CD8-positive, alpha-beta memory T cell (primary cell): ENCODE measurements around the gene CRK. TPM values are rescaled to one million over a fixed set of nuclear protein-coding genes. Genes with fewer than 3 reads are reported as not detected.
"Not testable (repeated sequence)": the region's sequence is repeated elsewhere in the genome, so short reads cannot be mapped to it uniquely, and the experiment has no call there.

Experiments used
- CTCF ChIA-PET: fragments of 350-600 bp; sonication (Branson Sonifier 250); formaldehyde crosslinking; loops from one replicate; lab custom pipeline; 2021; ENCODE audit warnings: antibody characterized with exemption; lab: Charles Lee
- POLR2A ChIA-PET: fragments of 350-600 bp; sonication (Branson Sonifier 250); formaldehyde crosslinking; loops from one replicate; lab custom pipeline; 2021; ENCODE audit warnings: antibody characterized with exemption; lab: Charles Lee
- DNase-seq, 5 donors: peaks; one replicate each; pipeline versions ENCODE4 v3.0.0 to v3.0.0-alpha.2; 2020 to 2022; ENCODE audit warnings: mixed read lengths in 1 of 5
- H3K27ac ChIP-seq: one replicate; pipeline ENCODE4 v1.7.0; 2013; ENCODE audit warnings: low read depth, mild to moderate bottlenecking, low read length, moderate library complexity
- H3K27me3 ChIP-seq: 2 replicates; pipeline ENCODE4 v1.7.0; 2013; ENCODE audit warnings: low read length, mild to moderate bottlenecking; ENCODE audit not compliant: insufficient read depth, poor library complexity, severe bottlenecking
- H3K36me3 ChIP-seq: 2 replicates; pipeline ENCODE4 v1.7.0; 2013; ENCODE audit warnings: mild to moderate bottlenecking, low read length, moderate library complexity; ENCODE audit not compliant: insufficient read depth
- H3K4me1 ChIP-seq: 2 replicates; pipeline ENCODE4 v1.7.0; 2013; ENCODE audit warnings: mild to moderate bottlenecking, low read length, moderate library complexity; ENCODE audit not compliant: insufficient read depth
- H3K4me3 ChIP-seq: 2 replicates; pipeline ENCODE4 v1.7.0; 2013; ENCODE audit warnings: mild to moderate bottlenecking, low read length
- H3K9me3 ChIP-seq: 2 replicates; pipeline ENCODE4 v1.7.0; 2013; ENCODE audit warnings: mild to moderate bottlenecking, low read length
- H3K27ac Mint-ChIP-seq, 8 donors: one replicate each; pipeline ENCODE4 v1.8.0; 2020 to 2021; ENCODE audit warnings: mixed read lengths in 8 of 8, mild to moderate bottlenecking in 6 of 8, inconsistent platforms in 3 of 8, moderate library complexity in 3 of 8
- H3K27me3 Mint-ChIP-seq, 2 donors: one replicate each; pipeline ENCODE4 v1.8.0; 2020 to 2021; ENCODE audit warnings: mixed read lengths in 2 of 2, mild to moderate bottlenecking in 1 of 2, moderate library complexity in 1 of 2
- H3K36me3 Mint-ChIP-seq, 3 donors: one replicate each; pipeline ENCODE4 v1.8.0; 2020 to 2021; ENCODE audit warnings: mixed read lengths in 3 of 3, inconsistent platforms in 1 of 3, mild to moderate bottlenecking in 1 of 3
- H3K4me1 Mint-ChIP-seq, 3 donors: one replicate each; pipeline ENCODE4 v1.8.0; 2020 to 2021; ENCODE audit warnings: mixed read lengths in 3 of 3, inconsistent platforms in 1 of 3, mild to moderate bottlenecking in 1 of 3
- H3K4me3 Mint-ChIP-seq, 7 donors: one replicate each; pipeline ENCODE4 v1.8.0; 2020 to 2021; ENCODE audit warnings: mixed read lengths in 7 of 7, mild to moderate bottlenecking in 6 of 7, moderate library complexity in 4 of 7, inconsistent platforms in 2 of 7
- H3K9me3 Mint-ChIP-seq, 5 donors: one replicate each; pipeline ENCODE4 v1.8.0; 2020 to 2022; ENCODE audit warnings: mixed read lengths in 5 of 5, mild to moderate bottlenecking in 3 of 5, moderate library complexity in 2 of 5, inconsistent platforms in 1 of 5
- polyA plus RNA-seq: library from polyadenylated mRNA; unstranded; fragments of 300-500 nt; fragmentation: Illumina TruSeq; gene quantifications from one replicate; pipeline ENCODE4 v1.2.3, GENCODE V29; 2021
- total RNA-seq, 2 experiments: library from RNA; stranded (reverse); gene quantifications; one replicate each; pipeline ENCODE4 v1.2.3, GENCODE V29; 2021

CRK gene
- total and polyA plus RNA-seq, 3 experiments from 2014 or later, result 24.6 to 28.8 (median 25.3) TPM

GRCh38 chr17:1398931-1399678 lies 56.9 kb downstream of the CRK start:
- peaks cover 0 to 3% (median 0%) of the 10 kb centered on the region in 5 donors for H3K9me3 Mint-ChIP-seq
- ChIA-PET CTCF (interaction anchor here (1.1 to 2.2 kb wide), 4 partner anchors 7 to 117 kb away, joined by 3 to 7 read pairs (median 5); partner anchors contain the start of gene INPP5K), POLR2A (interaction anchor here (0.5 to 2.1 kb wide), 5 partner anchors 34 to 117 kb away, joined by 3 to 16 read pairs (median 4); partner anchors contain the start of genes CRK and INPP5K)
- H3K36me3 Mint-ChIP-seq, result peaks cover 0 to 29% (median 2%) of the 10 kb centered on the region in 3 donors
- peak overlapping the region; percentile 98 for H3K4me3 ChIP-seq
- no peaks in the 10 kb centered on the region for H3K27me3 ChIP-seq
- H3K9me3 ChIP-seq, result no peaks in the 10 kb centered on the region
- H3K36me3 ChIP-seq, result no peaks in the 10 kb centered on the region
- peak in 2 of 5 donors; percentile 31 to 48 for DNase-seq
- peak overlapping the region; percentile 97 to 100 (median 99) for H3K4me3 Mint-ChIP-seq
- H3K27me3 Mint-ChIP-seq, result peaks cover 0 to 5% of the 10 kb centered on the region in 2 donors
- peaks cover 44% of the 10 kb centered on the region for H3K4me1 ChIP-seq
- H3K27ac ChIP-seq, result peak overlapping the region; percentile 63
- H3K27ac Mint-ChIP-seq, result peak overlapping the region; percentile 96 to 99 (median 98)
- peaks cover 38 to 52% (median 47%) of the 10 kb centered on the region in 3 donors for H3K4me1 Mint-ChIP-seq

- Mint-ChIP-seq H3K36me3 (peaks cover 0 to 34% (median 2%) of the 10 kb centered on the region in 3 donors), H3K27ac (peak overlapping the region; percentile 55 to 99 (median 98)), H3K4me3 (peak overlapping the region; percentile 97 to 100 (median 99)), H3K9me3 (peaks cover 0 to 3% (median 0%) of the 10 kb centered on the region in 5 donors), H3K4me1 (peaks cover 49 to 63% (median 58%) of the 10 kb centered on the region in 3 donors), H3K27me3 (peaks cover 0 to 5% of the 10 kb centered on the region in 2 donors)
- Histone ChIP-seq H3K36me3 (no peaks in the 10 kb centered on the region), H3K27me3 (no peaks in the 10 kb centered on the region), H3K4me3 (peak overlapping the region; percentile 98), H3K4me1 (peaks cover 54% of the 10 kb centered on the region), H3K27ac (peak overlapping the region; percentile 18), H3K9me3 (no peaks in the 10 kb centered on the region)
- CTCF ChIA-PET, result interaction anchor here (0.7 to 1.5 kb wide), 3 partner anchors 21 to 275 kb away, joined by 3 to 8 read pairs (median 3); no protein-coding TSS in a partner anchor
- DNase-seq, result no peak
- POLR2A ChIA-PET, result no interaction called here
Observed at GRCh38 chr17:1398028-1398427, 58.0 kb downstream of the CRK start.

DNA sequence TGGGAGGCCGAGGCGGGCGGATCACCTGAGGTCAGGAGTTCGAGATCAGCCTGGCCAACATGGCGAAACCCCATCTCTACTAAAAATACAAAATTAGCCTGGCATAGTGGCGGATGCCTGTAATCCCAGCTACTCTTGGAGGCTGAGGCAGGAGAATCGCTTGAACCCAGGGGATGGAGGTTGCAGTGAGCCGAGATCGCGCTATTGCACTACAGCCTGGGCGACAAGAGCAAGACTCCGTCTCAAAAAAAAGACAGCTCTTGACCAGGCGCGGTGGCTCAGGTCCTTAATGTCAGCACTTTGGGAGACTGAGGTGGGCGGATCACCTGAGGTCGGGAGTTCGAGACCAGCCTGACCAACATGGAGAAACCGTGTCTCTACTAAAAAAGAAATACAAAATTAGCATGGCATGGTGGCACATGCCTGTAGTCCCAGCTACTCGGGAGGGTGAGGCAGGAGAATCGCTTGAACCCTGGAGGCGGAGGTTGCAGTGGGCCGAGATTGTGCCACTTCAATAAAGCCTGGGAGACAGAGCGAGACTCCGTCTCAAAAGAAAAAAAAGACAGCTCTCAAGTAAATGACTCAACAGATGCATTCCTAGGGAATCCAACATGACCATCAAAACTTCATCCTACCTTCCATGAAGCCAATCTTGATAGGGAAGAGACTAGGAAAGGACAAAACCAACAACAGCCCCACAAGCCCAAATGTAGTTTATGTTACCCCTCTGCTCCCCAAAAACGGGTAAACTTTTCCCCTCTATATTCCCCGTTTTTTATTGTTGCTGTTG lies 60.0 kb downstream of the CRK start:
- not testable (repeated sequence) for H3K36me3 ChIP-seq, H3K27me3 Mint-ChIP-seq, H3K4me3 ChIP-seq, DNase-seq, H3K27me3 ChIP-seq, H3K9me3 ChIP-seq, H3K9me3 Mint-ChIP-seq, H3K27ac ChIP-seq
- Mint-ChIP-seq H3K36me3 (peaks cover 0 to 38% (median 2%) of the 10 kb centered on the region in 3 donors), H3K4me3 (peak overlapping the region in 6 of 7 donors; percentile 10 to 56 (median 44)), H3K4me1 (peaks cover 63 to 82% (median 76%) of the 10 kb centered on the region in 3 donors), H3K27ac (peak overlapping the region in 6 of 8 donors; percentile 41 to 99 (median 88))
- ChIA-PET POLR2A (interaction anchor here (0.8 to 0.9 kb wide), 2 partner anchors 21 to 120 kb away, joined by 3 to 4 read pairs; partner anchors contain the start of gene INPP5K), CTCF (interaction anchor here (1.1 to 1.2 kb wide), 2 partner anchors 18 to 30 kb away, joined by 3 to 4 read pairs; no protein-coding TSS in a partner anchor)
- H3K4me1 ChIP-seq, result peaks cover 73% of the 10 kb centered on the region

DNA sequence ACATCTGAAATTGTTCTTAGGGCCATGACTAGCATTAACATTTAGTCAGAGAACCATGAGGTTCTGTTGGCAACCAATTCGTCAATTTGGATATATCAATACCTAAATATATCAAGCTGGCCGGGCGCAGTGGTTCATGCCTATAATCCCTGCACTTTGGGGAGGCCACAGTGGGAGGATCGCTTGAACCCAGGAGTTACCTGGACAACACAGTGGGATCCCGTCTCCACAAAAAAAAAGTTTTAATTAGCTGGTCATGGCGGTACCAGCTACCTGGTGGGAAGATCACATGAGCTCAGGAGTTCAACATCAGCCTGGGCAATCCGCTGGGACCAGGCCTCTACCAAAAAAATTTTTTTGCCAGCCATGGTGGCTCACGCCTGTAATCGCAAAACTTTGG lies 64.5 kb downstream of the CRK start:
- Mint-ChIP-seq H3K4me3 (peak overlapping the region in 2 of 7 donors; percentile 26 to 46), H3K9me3 (no peaks in the 10 kb centered on the region)
- H3K27ac ChIP-seq, result no peak overlapping the region

GRCh38 chr17:1390432-1391367 lies 65.3 kb downstream of the CRK start:
- CTCF ChIA-PET, result interaction anchor here (1.5 to 3.4 kb wide), 5 partner anchors 11 to 125 kb away, joined by 4 to 16 read pairs (median 5); no protein-coding TSS in a partner anchor
- Histone ChIP-seq H3K4me1 (peaks cover 89% of the 10 kb centered on the region), H3K27me3 (no peaks in the 10 kb centered on the region), H3K9me3 (no peaks in the 10 kb centered on the region), H3K27ac (no peak overlapping the region), H3K4me3 (no peak overlapping the region), H3K36me3 (no peaks in the 10 kb centered on the region)
- peak overlapping the region in 7 of 8 donors; percentile 13 to 84 (median 67) for H3K27ac Mint-ChIP-seq
- POLR2A ChIA-PET, result interaction anchor here (0.6 to 1.5 kb wide), 2 partner anchors 25 to 65 kb away, joined by 3 to 4 read pairs; no protein-coding TSS in a partner anchor
- DNase-seq, result no peak
- H3K4me1 Mint-ChIP-seq, result peaks cover 72 to 92% (median 85%) of the 10 kb centered on the region in 3 donors
- no peaks in the 10 kb centered on the region for H3K9me3 Mint-ChIP-seq
- H3K36me3 Mint-ChIP-seq, result peaks cover 0 to 15% (median 0%) of the 10 kb centered on the region in 3 donors
- no peaks in the 10 kb centered on the region for H3K27me3 Mint-ChIP-seq
- H3K4me3 Mint-ChIP-seq, result peak overlapping the region in 4 of 7 donors; percentile 1 to 60 (median 26)

More for the DNA sequence above, 64.5 kb downstream of the CRK start:
- Histone ChIP-seq H3K4me3 (no peak overlapping the region), H3K36me3 (no peaks in the 10 kb centered on the region), H3K9me3 (no peaks in the 10 kb centered on the region), H3K4me1 (peaks cover 91% of the 10 kb centered on the region), H3K27me3 (no peaks in the 10 kb centered on the region)
- Mint-ChIP-seq H3K4me1 (peaks cover 69 to 92% (median 85%) of the 10 kb centered on the region in 3 donors), H3K36me3 (peaks cover 0 to 18% (median 0%) of the 10 kb centered on the region in 3 donors), H3K27me3 (no peaks in the 10 kb centered on the region), H3K27ac (peak overlapping the region in 3 of 8 donors; percentile 12 to 66 (median 63))
- ChIA-PET CTCF (interaction anchor here (1.2 to 3.4 kb wide), 7 partner anchors 8 to 124 kb away, joined by 3 to 16 read pairs (median 4); partner anchors contain the start of gene YWHAE), POLR2A (interaction anchor here (1.5 kb wide), 1 partner anchor 26 kb away, joined by 4 read pairs; no protein-coding TSS in a partner anchor)
- no peak for DNase-seq

DNA sequence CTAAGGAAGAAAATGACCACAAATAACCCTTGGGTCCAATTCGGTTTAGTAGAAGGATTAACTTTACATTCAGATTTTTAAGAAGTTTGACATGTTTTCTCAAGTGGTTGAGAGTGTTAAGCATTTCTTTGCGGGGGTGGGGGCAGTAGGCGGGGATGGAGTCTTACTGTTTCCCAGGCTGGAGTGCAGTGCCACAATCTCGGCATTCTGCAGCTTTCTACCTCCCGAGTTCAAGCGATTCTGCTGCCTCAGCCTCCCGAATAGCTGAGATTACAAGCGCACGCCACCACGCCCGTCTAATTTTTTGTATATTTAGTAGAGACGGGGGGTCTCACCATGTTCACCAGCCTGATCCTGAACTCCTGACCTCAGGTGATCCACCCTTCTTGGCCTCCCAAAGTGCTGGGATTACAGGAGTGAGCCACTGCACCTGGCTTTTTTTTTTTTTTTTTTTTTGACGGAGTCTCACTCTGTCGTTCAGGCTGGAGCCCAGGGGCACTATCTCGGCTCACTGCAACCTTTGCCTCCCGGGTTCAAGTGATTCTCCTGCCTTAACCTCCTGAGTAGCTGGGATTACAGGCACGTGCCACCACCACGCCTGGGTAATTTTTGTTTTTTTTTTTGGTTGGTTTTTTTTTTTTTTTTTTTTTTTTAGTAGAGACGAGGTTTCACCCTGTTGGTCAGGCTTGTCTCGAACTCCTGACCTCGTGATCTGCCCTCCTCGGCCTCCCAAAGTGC lies 68.4 kb downstream of the CRK start:
- H3K36me3 ChIP-seq, H3K4me3 ChIP-seq, H3K27ac ChIP-seq, POLR2A ChIA-PET, H3K27me3 Mint-ChIP-seq, H3K9me3 ChIP-seq, H3K9me3 Mint-ChIP-seq, H3K27me3 ChIP-seq, DNase-seq: not testable (repeated sequence)
- H3K4me1 ChIP-seq, result peaks cover 79% of the 10 kb centered on the region
- Mint-ChIP-seq H3K36me3 (peaks cover 0 to 12% (median 0%) of the 10 kb centered on the region in 3 donors), H3K4me3 (peak overlapping the region in 4 of 7 donors; percentile 6 to 42 (median 26)), H3K27ac (peak overlapping the region; percentile 6 to 73 (median 46)), H3K4me1 (peaks cover 60 to 76% (median 68%) of the 10 kb centered on the region in 3 donors)
- CTCF ChIA-PET, result interaction anchor here (1.1 to 2.5 kb wide), 4 partner anchors 8 to 128 kb away, joined by 3 to 7 read pairs (median 4); no protein-coding TSS in a partner anchor
